ENCODE measurements around the gene DENND5B.
A peak's percentile ranks its signal among the peaks of the same experiment; 100 is the strongest.
"Not testable (repeated sequence)": the region's sequence is repeated elsewhere in the genome, so short reads cannot be mapped to it uniquely, and the experiment has no call there.

The DENND5B gene

GRCh38 chr12:31590642-31591379, at the start of gene DENND5B:
Gene DENND5B (minus strand): TSS chr12:31591136. CDS start chr12:31590832, 304 bp downstream.
- peak; percentile 37 for DNase-seq

DNA sequence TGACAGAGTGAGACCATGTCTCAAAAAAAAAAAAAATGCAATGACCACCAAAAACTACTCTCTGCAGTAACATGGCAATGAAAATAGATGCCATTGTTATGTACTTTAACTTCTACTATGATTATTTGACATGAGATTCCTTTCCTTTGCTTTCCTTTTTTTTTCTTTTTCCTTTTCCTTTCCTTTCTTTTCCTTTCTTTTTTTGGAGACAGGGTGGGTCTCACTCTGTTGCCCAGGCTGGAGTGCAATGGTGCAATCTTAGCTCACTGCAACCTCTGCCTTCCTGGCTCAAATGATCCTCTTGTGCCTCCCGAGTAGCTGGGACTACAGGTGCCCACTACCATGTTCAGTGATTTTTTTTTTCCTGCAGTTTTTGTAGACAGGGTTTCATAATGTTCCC, 43.7 kb upstream of the DENND5B start:
- DNase-seq: no peak

GRCh38 chr12:31633464-31633863, 42.5 kb upstream of the DENND5B start:
- no peak for DNase-seq

DNA sequence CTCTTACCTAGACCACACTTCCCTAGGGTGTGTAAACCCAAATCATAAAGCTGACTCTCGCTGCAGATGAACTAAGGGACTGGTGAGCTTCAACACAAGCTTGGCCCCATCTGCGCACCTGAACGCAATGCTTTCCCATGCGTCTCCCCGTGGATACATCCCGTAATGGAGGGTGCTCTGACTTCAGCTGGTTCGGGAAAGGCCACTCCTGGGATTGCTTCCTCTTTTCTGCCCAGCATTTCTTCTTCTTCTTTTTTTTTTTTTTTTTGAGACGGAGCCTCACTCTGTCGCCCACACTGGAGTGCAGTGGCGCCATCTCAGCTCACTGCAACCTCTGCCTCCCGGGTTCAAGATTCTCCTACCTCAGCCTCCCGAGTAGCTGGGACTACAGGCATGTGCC, 40.9 kb upstream of the DENND5B start:
- DNase-seq: no peak

DNA sequence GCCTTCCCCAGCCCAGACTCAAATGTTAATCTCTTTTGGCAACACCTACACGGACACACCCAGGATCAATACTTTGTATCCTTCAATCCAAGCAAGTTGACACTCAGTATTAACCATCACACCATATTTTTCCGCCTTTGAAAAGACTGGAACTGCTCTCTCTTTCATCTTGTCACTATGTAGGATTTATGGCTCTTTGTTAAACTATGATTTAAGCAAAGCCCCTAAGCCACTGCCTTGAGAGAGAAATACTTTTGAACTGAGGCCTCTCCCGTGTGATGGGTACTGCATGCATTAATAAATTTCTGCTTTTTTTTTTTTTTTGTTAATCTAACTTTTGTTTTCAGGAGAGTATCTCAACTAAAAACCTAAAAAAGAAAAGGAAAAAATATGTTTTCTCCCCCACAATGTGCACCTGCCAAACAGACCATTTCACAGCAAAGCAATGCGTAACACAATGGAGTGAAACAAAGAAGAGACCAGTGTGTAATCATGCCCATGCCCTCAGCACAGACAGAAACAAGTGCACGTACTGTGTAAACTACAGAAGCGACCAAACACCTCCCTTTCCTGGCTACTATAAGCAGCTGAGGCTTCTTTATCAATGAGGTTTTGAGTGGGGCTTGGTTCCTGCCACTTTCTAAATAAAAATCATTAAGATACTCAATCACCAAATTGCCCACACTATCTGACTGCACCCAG, 40.2 kb upstream of the DENND5B start:
- DNase-seq: no peak

DNA sequence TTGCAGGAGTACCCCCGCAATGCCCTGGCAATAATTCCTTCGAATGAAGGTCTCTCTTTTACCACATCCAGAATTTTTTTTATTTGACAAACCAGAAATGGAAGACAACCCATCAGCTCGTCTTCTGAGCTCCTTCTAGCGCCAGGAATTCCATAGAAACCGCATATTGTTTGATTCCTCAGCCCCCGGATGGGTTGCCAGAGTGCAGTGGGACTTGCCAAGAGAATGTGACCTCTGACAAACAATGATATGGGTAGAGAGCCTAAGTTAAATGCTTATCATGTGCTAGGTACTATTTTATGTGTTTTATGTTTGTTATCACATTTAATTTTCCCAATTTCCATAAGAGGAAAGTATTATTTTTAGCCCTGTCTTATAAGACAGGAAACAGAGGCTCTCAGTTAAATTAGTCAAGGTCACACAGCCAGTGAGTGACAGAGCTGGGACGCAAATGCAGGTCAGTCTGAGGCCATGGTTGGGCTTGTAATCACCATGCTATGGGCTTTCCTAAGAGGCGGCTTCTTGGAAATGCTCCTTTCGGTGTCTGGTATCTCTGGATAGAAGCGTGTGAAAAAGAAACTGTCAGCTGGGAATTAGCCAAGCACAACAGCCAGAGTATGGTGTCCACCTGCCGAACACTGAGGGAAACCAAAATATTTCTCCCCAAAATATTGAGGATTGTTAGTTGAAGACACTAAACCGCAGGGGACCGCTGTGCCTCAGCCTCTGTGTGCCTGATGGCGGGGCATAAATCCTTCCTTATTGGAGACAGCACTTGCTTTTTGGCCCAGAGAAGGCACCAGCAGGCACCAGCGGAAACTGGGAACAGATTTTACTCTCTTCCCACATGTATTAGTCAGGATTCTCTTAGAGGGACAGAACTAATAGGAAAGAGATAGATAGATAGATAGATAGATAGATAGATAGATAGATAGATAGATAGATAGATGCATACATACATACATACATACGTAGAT, 39.1 kb upstream of the DENND5B start:
- DNase-seq: no peak

DNA sequence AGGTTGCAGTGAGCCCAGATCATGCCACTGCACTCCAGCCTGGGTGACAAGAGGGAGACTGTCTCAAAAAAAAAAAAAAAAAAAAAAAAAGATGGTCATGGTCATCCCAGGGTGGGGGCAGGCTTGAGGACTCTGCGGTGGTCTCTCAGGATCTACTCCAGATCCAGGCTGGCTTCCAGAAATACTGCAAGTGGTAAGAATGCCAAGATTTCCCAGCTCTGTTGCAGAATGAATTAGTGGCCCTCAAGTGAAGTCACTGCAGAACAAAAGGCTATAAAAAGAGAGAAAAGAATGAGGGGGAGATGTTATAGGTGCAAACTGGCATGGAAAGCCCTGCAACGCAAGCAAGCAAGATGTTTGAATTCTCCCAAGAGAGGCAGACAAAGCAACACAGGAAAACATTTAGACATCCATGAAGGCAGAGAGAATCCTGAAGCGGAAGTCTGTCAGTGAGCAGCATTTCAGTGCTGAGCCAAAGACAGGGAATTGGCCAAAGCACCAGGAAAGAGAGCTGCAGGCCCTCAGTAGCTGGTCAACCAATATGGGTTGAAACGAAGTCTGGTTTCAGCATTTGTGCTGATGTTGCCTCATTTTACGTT, 36.6 kb upstream of the DENND5B start:
- no peak for DNase-seq

- no peak for DNase-seq
These were observed 35.5 kb upstream of the DENND5B start for GRCh38 chr12:31626270-31626995.

DNA sequence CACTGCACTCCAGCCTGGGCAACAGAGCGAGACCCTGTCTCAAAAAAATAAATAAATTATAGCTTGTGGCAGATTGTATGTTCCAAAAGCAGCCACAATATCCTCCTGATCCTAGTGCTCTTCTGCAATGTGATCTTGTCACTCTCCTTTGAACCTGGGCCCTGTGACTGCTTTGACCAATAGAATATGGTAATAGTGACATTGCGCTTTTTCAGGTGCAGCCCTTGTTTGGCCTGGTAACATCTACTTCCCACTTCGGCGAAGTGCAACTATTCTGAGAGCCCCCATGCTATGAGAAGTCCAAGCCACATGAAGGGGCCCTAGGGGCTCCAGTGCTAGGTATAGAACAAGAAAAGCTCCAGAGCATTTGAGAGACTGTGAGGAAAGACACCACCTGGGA, 31.1 kb upstream of the DENND5B start:
- no peak for DNase-seq

GRCh38 chr12:31620311-31620710, 29.4 kb upstream of the DENND5B start:
- DNase-seq: no peak

DNA sequence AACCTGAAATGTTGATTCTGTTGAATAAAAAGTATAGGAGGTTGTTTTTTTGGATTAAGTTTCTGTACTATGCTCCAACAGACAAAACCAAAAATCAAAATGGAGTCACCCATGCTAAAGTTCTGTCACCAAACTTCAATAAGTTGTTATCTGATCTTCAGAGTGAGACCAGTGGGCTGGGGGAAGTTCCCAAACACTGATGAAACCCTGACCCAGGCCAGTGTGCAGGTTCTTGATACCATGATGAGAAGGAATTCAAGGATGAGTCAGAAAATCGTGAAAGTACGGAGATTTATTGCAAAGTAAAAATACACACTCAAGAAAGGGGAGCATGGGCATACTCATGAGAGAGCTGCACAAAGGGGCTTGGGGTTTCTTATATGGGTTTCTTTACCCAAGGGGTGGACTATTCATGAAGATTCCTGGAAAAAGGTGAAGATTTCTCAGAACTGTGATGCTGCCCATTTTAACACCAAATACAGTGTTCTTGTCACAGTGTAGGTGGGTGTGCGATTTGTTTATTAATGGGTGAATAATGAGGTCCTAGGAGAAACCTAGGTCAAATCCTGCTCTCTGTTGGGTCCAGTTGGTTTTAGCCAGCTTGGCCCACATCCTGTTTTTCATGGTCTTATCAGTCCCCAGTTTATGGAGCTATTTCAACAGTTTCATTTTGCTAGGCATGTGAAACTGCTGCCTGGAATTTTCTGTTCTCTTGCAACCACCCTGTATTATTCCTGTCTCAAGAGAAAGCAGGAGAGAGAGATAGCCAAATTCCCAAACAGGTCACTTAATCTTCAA, 27.5 kb upstream of the DENND5B start:
- DNase-seq: no peak

DNA sequence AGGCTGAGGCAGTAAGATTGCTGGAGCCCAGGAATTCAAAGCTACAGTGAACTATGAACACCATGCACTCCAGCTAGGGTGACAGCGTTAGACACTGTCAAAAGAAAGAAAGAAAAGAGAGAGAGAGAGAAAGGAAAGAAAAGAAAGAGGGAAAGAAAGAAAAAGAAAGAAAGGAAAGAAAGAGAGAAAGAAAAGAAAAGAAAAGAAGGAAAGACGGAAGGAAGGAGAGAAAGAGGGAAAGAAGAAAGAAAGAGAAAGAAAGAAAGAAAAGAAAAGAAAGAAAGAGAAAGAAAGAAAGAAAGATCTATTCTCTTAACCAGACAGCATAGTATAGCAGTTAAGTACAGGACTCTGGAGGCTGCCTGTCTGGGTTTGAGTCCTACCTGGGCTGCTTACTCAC, 21.9 kb upstream of the DENND5B start:
- no peak for DNase-seq

DNA sequence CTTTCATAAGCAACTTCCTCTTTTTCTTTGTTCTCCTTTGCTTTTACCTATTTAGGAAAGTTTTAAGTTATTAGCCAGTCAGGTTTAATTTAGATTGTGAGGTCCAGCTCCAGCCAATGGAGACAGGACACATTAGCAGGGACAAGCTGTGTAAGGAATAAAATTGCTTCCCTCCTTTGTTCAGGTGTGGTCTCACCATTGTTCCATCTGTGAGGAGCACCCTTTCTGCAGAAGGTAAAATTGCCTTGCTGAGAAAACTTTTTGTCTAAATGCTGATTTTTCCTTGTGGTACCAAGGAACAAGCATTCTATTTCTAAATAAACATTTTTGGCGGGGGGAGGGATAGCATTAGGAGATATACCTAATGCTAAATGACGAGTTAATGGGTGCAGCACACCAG, 17.4 kb upstream of the DENND5B start:
- not testable (repeated sequence) for DNase-seq

GRCh38 chr12:31605531-31605930, 14.6 kb upstream of the DENND5B start:
- DNase-seq: no peak

- no peak for DNase-seq
These were observed 12.6 kb upstream of the DENND5B start for GRCh38 chr12:31603546-31604009.

DNA sequence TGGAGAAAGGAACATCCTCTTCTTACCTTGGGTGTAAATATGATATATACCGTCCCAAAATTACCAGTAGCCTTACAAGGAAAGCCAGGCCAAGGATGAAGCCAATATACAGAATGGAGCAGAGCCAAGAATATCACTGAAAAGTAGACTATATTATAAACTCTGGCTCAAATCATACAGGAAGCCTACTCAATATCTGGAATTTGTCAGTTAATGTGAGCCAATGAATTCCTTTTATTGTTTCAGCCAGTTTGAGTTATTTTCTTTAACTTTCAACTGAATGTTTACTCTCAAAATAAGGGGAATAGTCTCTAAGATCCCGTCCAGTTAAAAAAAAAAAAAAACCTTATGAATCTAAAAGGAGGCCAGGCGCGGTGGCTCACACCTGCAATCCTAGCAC, 9.8 kb upstream of the DENND5B start:
- DNase-seq: no peak

- no peak for DNase-seq
These were observed 9.3 kb upstream of the DENND5B start for GRCh38 chr12:31600252-31600651.

DNA sequence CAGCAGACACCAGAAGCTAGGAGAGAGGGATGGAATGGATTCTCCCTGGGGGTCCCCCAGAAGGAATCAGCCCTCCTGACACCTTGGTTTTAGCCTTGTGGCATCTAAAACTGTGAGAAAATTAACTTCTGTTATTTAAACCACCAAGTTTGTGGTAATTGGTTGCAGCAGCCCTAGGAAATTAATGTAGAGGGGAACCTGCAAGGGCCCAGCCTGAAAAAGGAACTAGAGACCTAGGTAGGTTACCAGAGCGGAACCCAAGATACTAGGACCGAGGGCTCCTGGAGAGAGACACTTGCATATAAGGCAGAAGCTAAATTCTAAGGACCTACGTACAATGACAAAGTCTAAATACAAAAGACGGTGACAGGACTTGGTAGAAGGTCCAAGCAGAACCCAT, 8.1 kb upstream of the DENND5B start:
- DNase-seq: no peak

- DNase-seq: no peak
These were observed 6.1 kb upstream of the DENND5B start for GRCh38 chr12:31597066-31597465.

- DNase-seq: no peak
These were observed 3.7 kb upstream of the DENND5B start for GRCh38 chr12:31594681-31595080.

GRCh38 chr12:31591380-31591901, 505 bp upstream of the DENND5B start:
- no peak for DNase-seq
